Measurements from ENCODE around the gene RHCG.
"Not testable (repeated sequence)": the region's sequence is repeated elsewhere in the genome, so short reads cannot be mapped to it uniquely, and the experiment has no call there.

The RHCG gene

GRCh38 chr15:89477411-89478242 lies 18.8 kb downstream of the RHCG start:
- no peak for DNase-seq

GRCh38 chr15:89475661-89476060 lies 20.7 kb downstream of the RHCG start:
- DNase-seq = no peak

- DNase-seq = peak in 40 of 56 donors; percentile 7 to 73 (median 26)
These were observed 23.6 kb downstream of the RHCG start for GRCh38 chr15:89472785-89473256.

GRCh38 chr15:89469426-89470096 lies 26.8 kb downstream of the RHCG start:
- DNase-seq = peak in 9 of 56 donors; percentile 5 to 56 (median 18)

- not testable (repeated sequence) for DNase-seq
These were observed 27.6 kb downstream of the RHCG start for GRCh38 chr15:89468813-89469212.

- peak in 1 of 56 donors; percentile 14 for DNase-seq
These were observed 33.3 kb downstream of the RHCG start for GRCh38 chr15:89463113-89463512.

- DNase-seq = peak in 44 of 56 donors; percentile 5 to 80 (median 52)
These were observed 34.0 kb downstream of the RHCG start for GRCh38 chr15:89462198-89462912.

- DNase-seq = no peak
These were observed 35.0 kb downstream of the RHCG start for GRCh38 chr15:89461386-89461785.

- DNase-seq = no peak
These were observed 36.3 kb downstream of the RHCG start for GRCh38 chr15:89460048-89460447.

GRCh38 chr15:89459271-89460038 lies 36.9 kb downstream of the RHCG start:
- DNase-seq = no peak

GRCh38 chr15:89458440-89458839 lies 37.9 kb downstream of the RHCG start:
- no peak for DNase-seq

GRCh38 chr15:89457086-89457485 lies 39.3 kb downstream of the RHCG start:
- peak in 1 of 56 donors; percentile 8 for DNase-seq

- no peak for DNase-seq
These were observed 40.8 kb downstream of the RHCG start for GRCh38 chr15:89455535-89455934.

GRCh38 chr15:89452330-89452836 lies 44.0 kb downstream of the RHCG start:
- DNase-seq = no peak

- no peak for DNase-seq
These were observed 44.5 kb downstream of the RHCG start for GRCh38 chr15:89451846-89452245.

- DNase-seq = peak in 1 of 56 donors; percentile 8
These were observed 46.0 kb downstream of the RHCG start for GRCh38 chr15:89450076-89451006.

- peak in 19 of 56 donors; percentile 8 to 65 (median 31) for DNase-seq
These were observed 47.6 kb downstream of the RHCG start for GRCh38 chr15:89448825-89449224.

GRCh38 chr15:89447676-89448075 lies 48.7 kb downstream of the RHCG start:
- no peak for DNase-seq

GRCh38 chr15:89446255-89446891 lies 50.0 kb downstream of the RHCG start:
- no peak for DNase-seq

All from nucleus accumbens (tissue), 56 donors.